Measurements from ENCODE around the gene AS3MT. TPM values are rescaled to one million over a fixed set of nuclear protein-coding genes. Genes with fewer than 3 reads are reported as not detected.

Gene AS3MT
- total and polyA plus RNA-seq, 8 donors = 0.43 to 7.6 (median 3.9) TPM; not detected in 1

DNA sequence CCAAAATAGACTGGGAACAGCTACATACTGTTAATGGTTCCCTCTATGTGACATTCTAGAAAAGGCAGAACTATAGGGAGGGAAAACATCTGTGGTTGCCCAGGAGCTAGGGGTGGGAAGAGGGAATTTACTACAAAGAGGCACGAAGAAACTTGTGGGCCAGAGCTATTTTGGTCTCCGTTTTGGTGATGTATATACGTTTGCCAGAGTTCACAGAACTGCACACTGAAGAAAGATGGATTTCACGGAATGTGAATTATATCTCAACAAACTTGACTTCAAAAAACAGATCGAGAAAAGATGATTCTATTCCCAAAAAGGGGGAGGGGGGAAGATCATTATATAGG is 386 bp upstream of the AS3MT start:
- intact Hi-C loops (cut with DNase I; ENCODE audit: low total_unique reads) = no loop called here
- Histone ChIP-seq H3K4me1 (peaks cover 0 to 20% (median 13%) of the 10 kb centered on the region in 4 donors), H3K4me3 (peak overlapping the region; percentile 51 to 61 (median 56)), H3K27ac (peak overlapping the region in 2 of 5 donors; percentile 54 to 75), H3K27me3 (peaks cover 0 to 20% (median 4%) of the 10 kb centered on the region in 3 donors), H3K36me3 (peaks cover 0 to 10% (median 5%) of the 10 kb centered on the region in 4 donors), H3K9me3 (no peaks in the 10 kb centered on the region)
- TF ChIP-seq POLR2AphosphoS5 (IDR thresholded peaks at IDR 0.05) (no peak), POLR2A (IDR thresholded peaks at IDR 0.05) (no peak), EP300 (IDR thresholded peaks at IDR 0.05) (no peak)
- TF ChIP-seq, protein P1, sequence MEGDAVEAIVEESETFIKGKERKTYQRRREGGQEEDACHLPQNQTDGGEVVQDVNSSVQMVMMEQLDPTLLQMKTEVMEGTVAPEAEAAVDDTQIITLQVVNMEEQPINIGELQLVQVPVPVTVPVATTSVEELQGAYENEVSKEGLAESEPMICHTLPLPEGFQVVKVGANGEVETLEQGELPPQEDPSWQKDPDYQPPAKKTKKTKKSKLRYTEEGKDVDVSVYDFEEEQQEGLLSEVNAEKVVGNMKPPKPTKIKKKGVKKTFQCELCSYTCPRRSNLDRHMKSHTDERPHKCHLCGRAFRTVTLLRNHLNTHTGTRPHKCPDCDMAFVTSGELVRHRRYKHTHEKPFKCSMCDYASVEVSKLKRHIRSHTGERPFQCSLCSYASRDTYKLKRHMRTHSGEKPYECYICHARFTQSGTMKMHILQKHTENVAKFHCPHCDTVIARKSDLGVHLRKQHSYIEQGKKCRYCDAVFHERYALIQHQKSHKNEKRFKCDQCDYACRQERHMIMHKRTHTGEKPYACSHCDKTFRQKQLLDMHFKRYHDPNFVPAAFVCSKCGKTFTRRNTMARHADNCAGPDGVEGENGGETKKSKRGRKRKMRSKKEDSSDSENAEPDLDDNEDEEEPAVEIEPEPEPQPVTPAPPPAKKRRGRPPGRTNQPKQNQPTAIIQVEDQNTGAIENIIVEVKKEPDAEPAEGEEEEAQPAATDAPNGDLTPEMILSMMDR (IDR thresholded peaks at IDR 0.05) = no peak
- WGBS, 5 donors = 30 to 39% (median 34%) methylated on average over 5 of the region's 5 CpGs
- peak in 1 of 2 donors; percentile 30 for DNase-seq

DNA sequence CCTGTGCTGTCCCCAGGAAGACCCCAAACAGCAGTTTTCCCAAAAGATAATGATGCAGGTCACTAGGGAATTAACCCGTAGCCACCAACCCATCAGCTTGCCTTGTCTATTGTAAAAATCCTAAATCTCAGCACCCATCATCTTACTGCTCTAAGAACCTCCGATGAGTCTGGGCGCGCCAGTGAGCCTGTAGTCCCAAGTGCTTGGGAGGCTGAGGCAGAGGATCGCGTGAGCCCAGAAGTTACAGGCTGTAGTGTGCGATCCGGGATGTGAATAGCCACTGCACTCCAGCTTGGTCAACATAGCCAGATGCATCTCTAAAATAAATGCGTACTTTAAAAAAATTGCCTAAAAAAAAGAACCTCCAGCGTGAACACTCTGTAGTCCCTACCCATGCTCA is 951 bp downstream of the AS3MT start:
- intact Hi-C loops (cut with DNase I; ENCODE audit: low total_unique reads) = no loop called here
- no peak overlapping the region for H3K27ac ChIP-seq
- H3K4me1 ChIP-seq = peaks cover 0 to 20% (median 13%) of the 10 kb centered on the region in 4 donors
- H3K36me3 ChIP-seq = peaks cover 0 to 14% (median 5%) of the 10 kb centered on the region in 4 donors
- TF ChIP-seq POLR2AphosphoS5 (IDR thresholded peaks at IDR 0.05) (no peak), POLR2A (IDR thresholded peaks at IDR 0.05) (no peak), EP300 (IDR thresholded peaks at IDR 0.05) (no peak)
- TF ChIP-seq, protein P1 (IDR thresholded peaks at IDR 0.05) = no peak
- WGBS, 5 donors = 87 to 94% (median 88%) methylated on average over 10 of the region's 10 CpGs
- peaks cover 0 to 20% (median 4%) of the 10 kb centered on the region in 3 donors for H3K27me3 ChIP-seq
- H3K9me3 ChIP-seq = no peaks in the 10 kb centered on the region
- DNase-seq = no peak
- peak overlapping the region; percentile 51 to 61 (median 56) for H3K4me3 ChIP-seq

DNA sequence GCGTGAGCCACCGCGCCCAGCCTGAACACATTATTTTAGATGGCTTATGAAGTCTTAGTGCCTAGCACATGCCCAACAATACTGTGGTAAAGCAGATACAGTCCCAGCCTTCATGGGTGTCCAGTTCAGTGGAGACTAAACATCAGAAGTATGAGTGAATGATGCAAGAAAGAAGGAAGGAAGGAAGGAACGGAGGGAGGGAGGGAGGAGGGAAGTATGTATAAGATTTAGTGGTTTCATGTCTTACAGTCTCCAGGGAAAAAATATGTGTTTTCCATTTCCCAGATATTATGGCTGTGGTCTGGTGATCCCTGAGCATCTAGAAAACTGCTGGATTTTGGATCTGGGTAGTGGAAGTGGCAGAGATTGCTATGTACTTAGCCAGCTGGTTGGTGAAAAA is 2.9 kb downstream of the AS3MT start:
- TF ChIP-seq POLR2A (IDR thresholded peaks at IDR 0.05) (no peak), EP300 (IDR thresholded peaks at IDR 0.05) (no peak), POLR2AphosphoS5 (IDR thresholded peaks at IDR 0.05) (no peak)
- TF ChIP-seq, protein P1 (IDR thresholded peaks at IDR 0.05) = no peak
- no peak for DNase-seq
- Histone ChIP-seq H3K36me3 (peaks cover 0 to 27% (median 4%) of the 10 kb centered on the region in 4 donors), H3K9me3 (no peaks in the 10 kb centered on the region), H3K4me3 (no peak overlapping the region), H3K27me3 (peaks cover 0 to 20% (median 4%) of the 10 kb centered on the region in 3 donors), H3K27ac (no peak overlapping the region), H3K4me1 (peaks cover 0 to 20% (median 13%) of the 10 kb centered on the region in 4 donors)
- 87 to 92% (median 90%) methylated on average over 4 of the region's 4 CpGs for WGBS, 5 donors
- intact Hi-C loops (cut with DNase I; ENCODE audit: low total_unique reads) = no loop called here

DNA sequence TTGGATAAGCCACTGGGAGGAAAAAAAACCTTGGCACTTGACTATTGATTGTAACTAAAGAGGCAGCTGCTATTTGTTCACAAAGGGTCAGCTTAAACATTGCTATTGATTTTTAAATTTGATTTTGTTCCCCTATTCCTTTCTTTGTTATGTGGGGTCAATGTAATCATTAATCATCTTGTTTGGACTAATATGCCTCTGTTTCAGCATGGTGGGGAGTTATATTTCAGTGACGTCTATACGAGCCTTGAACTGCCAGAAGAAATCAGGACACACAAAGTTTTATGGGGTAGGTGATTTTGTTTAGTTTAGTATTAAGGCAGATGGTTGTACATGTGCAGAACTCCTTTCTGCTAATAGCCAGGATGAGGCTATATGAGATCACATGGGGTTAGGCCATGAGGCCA is 7.5 kb downstream of the AS3MT start:
- Histone ChIP-seq H3K9me3 (no peaks in the 10 kb centered on the region), H3K4me1 (no peaks in the 10 kb centered on the region), H3K27ac (no peak overlapping the region), H3K27me3 (no peaks in the 10 kb centered on the region), H3K36me3 (peaks cover 0 to 51% (median 15%) of the 10 kb centered on the region in 4 donors), H3K4me3 (no peak overlapping the region)
- intact Hi-C loops (cut with DNase I; ENCODE audit: low total_unique reads) = no loop called here
- WGBS, 5 donors = 54 to 76% (median 71%) methylated on average over 2 of the region's 2 CpGs
- TF ChIP-seq POLR2A (IDR thresholded peaks at IDR 0.05) (no peak), POLR2AphosphoS5 (IDR thresholded peaks at IDR 0.05) (no peak), EP300 (IDR thresholded peaks at IDR 0.05) (no peak)
- TF ChIP-seq, protein P1 (IDR thresholded peaks at IDR 0.05) = no peak
- DNase-seq = no peak

All from stomach (tissue), 9 donors.